Parathyroid adenoma (tissue), 2 donors: ENCODE results near the gene MMP17.

Experiments used
- H2AFZ ChIP-seq: fragments of 300-600 bp; sonication (generic); one replicate; pipeline ENCODE4 v1.7.0; 2017; ENCODE audit warnings: antibody characterized with exemption, mild to moderate bottlenecking
- H3K27ac ChIP-seq: fragments of 300-600 bp; sonication (generic); one replicate; pipeline ENCODE4 v1.7.0; 2017
- H3K27me3 ChIP-seq: fragments of 300-600 bp; sonication (generic); one replicate; pipeline ENCODE4 v1.7.0; 2017; ENCODE audit warnings: low read length; ENCODE audit not compliant: control insufficient read depth, insufficient read depth
- H3K36me3 ChIP-seq: fragments of 300-600 bp; sonication (generic); one replicate; pipeline ENCODE4 v1.7.0; 2017; ENCODE audit warnings: low read length; ENCODE audit not compliant: control insufficient read depth, insufficient read depth
- H3K4me1 ChIP-seq: fragments of 300-600 bp; sonication (generic); one replicate; pipeline ENCODE4 v1.7.0; 2017; ENCODE audit warnings: control low read depth
- H3K4me2 ChIP-seq: fragments of 300-600 bp; sonication (generic); one replicate; pipeline ENCODE4 v1.7.0; 2017; ENCODE audit warnings: low read length
- H3K4me3 ChIP-seq: fragments of 300-600 bp; sonication (generic); one replicate; pipeline ENCODE4 v1.7.0; 2017; ENCODE audit warnings: low read depth, low read length
- H3K79me2 ChIP-seq: fragments of 300-600 bp; sonication (generic); one replicate; pipeline ENCODE4 v1.7.0; 2017; ENCODE audit warnings: control low read depth
- H3K9ac ChIP-seq: fragments of 300-600 bp; sonication (generic); one replicate; pipeline ENCODE4 v1.7.0; 2017; ENCODE audit warnings: mild to moderate bottlenecking
- H3K9me3 ChIP-seq: fragments of 300-600 bp; sonication (generic); one replicate; pipeline ENCODE4 v1.7.0; 2017; ENCODE audit warnings: low read length; ENCODE audit not compliant: control insufficient read depth
- CTCF ChIP-seq: fragments of 300-600 bp; sonication (generic); IDR thresholded peaks from one replicate; pipeline ENCODE4 v1.7.0; 2017; ENCODE audit warnings: antibody characterized with exemption, mild to moderate bottlenecking
- donor health status: primary hyperparathyroidism.

MMP17 gene

GRCh38 chr12:131827961-131828534, at the start of gene MMP17:
TSS of gene MMP17 (plus strand) at chr12:131828393. CDS start at chr12:131828495, 102 bp downstream.
- no peak for TF ChIP-seq CTCF
- H3K4me3 ChIP-seq, result no peak within 1 kb of the TSS
- no peaks in the 10 kb centered on the region for H3K79me2 ChIP-seq
- peak within 1 kb of the TSS; percentile 50 for H2AFZ ChIP-seq
- peaks cover 10% of the 10 kb centered on the region for H3K27me3 ChIP-seq
- H3K36me3 ChIP-seq, result no peaks in the 10 kb centered on the region
- H3K4me1 ChIP-seq, result peaks cover 4% of the 10 kb centered on the region
- peak within 1 kb of the TSS; percentile 17 for H3K4me2 ChIP-seq
- no peak within 1 kb of the TSS for H3K27ac ChIP-seq
- H3K9ac ChIP-seq, result no peak within 1 kb of the TSS
- H3K9me3 ChIP-seq, result no peaks in the 10 kb centered on the region

- Histone ChIP-seq H3K4me1 (no peaks in the 10 kb centered on the region), H3K27me3 (no peaks in the 10 kb centered on the region), H3K79me2 (peaks cover 8% of the 10 kb centered on the region), H3K27ac (no peak overlapping the region), H3K9ac (no peak overlapping the region), H3K4me2 (no peak overlapping the region), H3K36me3 (no peaks in the 10 kb centered on the region), H2AFZ (no peak overlapping the region), H3K9me3 (no peaks in the 10 kb centered on the region), H3K4me3 (no peak overlapping the region)
- TF ChIP-seq CTCF, result no peak
Observed at GRCh38 chr12:131779027-131779426, 49.2 kb upstream of the MMP17 start.

GRCh38 chr12:131782061-131782460, 46.1 kb upstream of the MMP17 start:
- H3K4me2 ChIP-seq, result no peak overlapping the region
- H3K4me1 ChIP-seq, result peaks cover 6% of the 10 kb centered on the region
- no peak overlapping the region for H3K4me3 ChIP-seq
- TF ChIP-seq CTCF, result no peak
- H3K9ac ChIP-seq, result no peak overlapping the region
- no peaks in the 10 kb centered on the region for H3K36me3 ChIP-seq
- H3K79me2 ChIP-seq, result peaks cover 5% of the 10 kb centered on the region
- H3K27ac ChIP-seq, result no peak overlapping the region
- no peak overlapping the region for H2AFZ ChIP-seq
- H3K27me3 ChIP-seq, result no peaks in the 10 kb centered on the region
- H3K9me3 ChIP-seq, result no peaks in the 10 kb centered on the region

GRCh38 chr12:131783915-131784541, 44.2 kb upstream of the MMP17 start:
- Histone ChIP-seq H3K4me3 (no peak overlapping the region), H3K27me3 (no peaks in the 10 kb centered on the region), H3K79me2 (no peaks in the 10 kb centered on the region), H3K36me3 (no peaks in the 10 kb centered on the region), H2AFZ (no peak overlapping the region), H3K27ac (no peak overlapping the region), H3K4me1 (peaks cover 6% of the 10 kb centered on the region), H3K9ac (no peak overlapping the region), H3K4me2 (no peak overlapping the region), H3K9me3 (no peaks in the 10 kb centered on the region)
- no peak for TF ChIP-seq CTCF
